Measurements from ENCODE around the gene TBC1D1. TPM values are rescaled to one million over a fixed set of nuclear protein-coding genes. Genes with fewer than 3 reads are reported as not detected.

TBC1D1 gene
- total RNA-seq, 1 donor: 101 TPM

GRCh38 chr4:37995299-37995821, 104.5 kb downstream of the TBC1D1 start:
- TF ChIP-seq, protein P1, sequence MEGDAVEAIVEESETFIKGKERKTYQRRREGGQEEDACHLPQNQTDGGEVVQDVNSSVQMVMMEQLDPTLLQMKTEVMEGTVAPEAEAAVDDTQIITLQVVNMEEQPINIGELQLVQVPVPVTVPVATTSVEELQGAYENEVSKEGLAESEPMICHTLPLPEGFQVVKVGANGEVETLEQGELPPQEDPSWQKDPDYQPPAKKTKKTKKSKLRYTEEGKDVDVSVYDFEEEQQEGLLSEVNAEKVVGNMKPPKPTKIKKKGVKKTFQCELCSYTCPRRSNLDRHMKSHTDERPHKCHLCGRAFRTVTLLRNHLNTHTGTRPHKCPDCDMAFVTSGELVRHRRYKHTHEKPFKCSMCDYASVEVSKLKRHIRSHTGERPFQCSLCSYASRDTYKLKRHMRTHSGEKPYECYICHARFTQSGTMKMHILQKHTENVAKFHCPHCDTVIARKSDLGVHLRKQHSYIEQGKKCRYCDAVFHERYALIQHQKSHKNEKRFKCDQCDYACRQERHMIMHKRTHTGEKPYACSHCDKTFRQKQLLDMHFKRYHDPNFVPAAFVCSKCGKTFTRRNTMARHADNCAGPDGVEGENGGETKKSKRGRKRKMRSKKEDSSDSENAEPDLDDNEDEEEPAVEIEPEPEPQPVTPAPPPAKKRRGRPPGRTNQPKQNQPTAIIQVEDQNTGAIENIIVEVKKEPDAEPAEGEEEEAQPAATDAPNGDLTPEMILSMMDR (IDR thresholded peaks at IDR 0.05; ENCODE audit: insufficient read depth, low read depth, low read length): no peak
- DNase-seq (ENCODE audit: low read depth): no peak

GRCh38 chr4:37995981-37996775, 105.3 kb downstream of the TBC1D1 start:
- TF ChIP-seq, protein P1 (IDR thresholded peaks at IDR 0.05; ENCODE audit: insufficient read depth, low read depth, low read length): no peak
- no peak overlapping the region for H3K4me3 ChIP-seq (ENCODE audit: low read depth, low read length)
- DNase-seq (ENCODE audit: low read depth): no peak

More at GRCh38 chr4:37995299-37995821, 104.5 kb downstream of the TBC1D1 start:
- no peak overlapping the region for H3K4me3 ChIP-seq (ENCODE audit: low read depth, low read length)

DNA sequence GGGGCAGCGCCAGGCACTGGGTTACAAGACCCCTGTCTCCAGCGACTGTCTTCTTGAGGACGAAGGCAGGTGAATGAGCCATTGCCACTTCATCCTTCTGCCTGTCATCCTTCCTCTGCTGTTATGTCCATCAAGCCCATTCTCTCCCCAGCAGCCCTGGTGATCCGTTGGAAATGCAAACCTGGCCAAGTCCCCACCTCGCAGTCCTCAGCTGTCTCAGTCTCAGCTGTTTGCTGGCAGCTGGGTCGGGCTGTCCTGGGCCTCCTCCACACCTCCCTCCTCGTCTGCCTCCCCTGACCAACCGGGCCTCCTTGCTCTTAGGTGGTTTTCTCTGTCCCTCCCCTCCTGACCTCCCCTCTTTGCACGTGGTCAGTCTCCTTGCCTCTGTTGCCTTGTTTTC, 107.3 kb downstream of the TBC1D1 start:
- TF ChIP-seq, protein P1 (IDR thresholded peaks at IDR 0.05; ENCODE audit: insufficient read depth, low read depth, low read length): no peak
- H3K4me3 ChIP-seq (ENCODE audit: low read depth, low read length): no peak overlapping the region
- DNase-seq (ENCODE audit: low read depth): no peak

GRCh38 chr4:37999000-37999716, 108.3 kb downstream of the TBC1D1 start:
- DNase-seq (ENCODE audit: low read depth): no peak
- TF ChIP-seq, protein P1 (IDR thresholded peaks at IDR 0.05; ENCODE audit: insufficient read depth, low read depth, low read length): no peak
- H3K4me3 ChIP-seq (ENCODE audit: low read depth, low read length): no peak overlapping the region

GRCh38 chr4:37999965-38000364, 109.1 kb downstream of the TBC1D1 start:
- no peak overlapping the region for H3K4me3 ChIP-seq (ENCODE audit: low read depth, low read length)
- TF ChIP-seq, protein P1 (IDR thresholded peaks at IDR 0.05; ENCODE audit: insufficient read depth, low read depth, low read length): no peak
- DNase-seq (ENCODE audit: low read depth): no peak

DNA sequence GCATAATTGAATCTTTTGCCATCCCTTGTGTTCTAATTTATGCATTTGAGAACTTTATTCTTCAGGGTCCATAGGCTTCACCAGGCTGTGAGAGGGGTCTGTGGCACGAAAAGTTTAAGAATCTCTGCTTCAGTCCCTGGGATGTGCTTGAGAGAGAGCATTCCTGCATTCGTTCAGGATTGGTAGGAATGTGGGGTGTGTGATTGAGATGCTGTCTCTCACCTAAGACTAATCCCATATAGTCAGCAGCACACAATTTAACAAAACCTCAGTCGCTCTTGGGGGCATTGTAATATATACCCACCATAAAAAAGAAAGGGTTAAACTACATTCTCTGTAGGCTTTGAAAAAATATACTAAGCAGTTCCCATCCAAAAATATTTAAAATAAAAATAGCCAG, 111.0 kb downstream of the TBC1D1 start:
- TF ChIP-seq, protein P1 (IDR thresholded peaks at IDR 0.05; ENCODE audit: insufficient read depth, low read depth, low read length): no peak
- no peak for DNase-seq (ENCODE audit: low read depth)
- H3K4me3 ChIP-seq (ENCODE audit: low read depth, low read length): no peak overlapping the region
